Endothelial cell of umbilical vein (primary cell): Measurements from ENCODE around the gene KPTN. TPM values are rescaled to one million over a fixed set of nuclear protein-coding genes. Genes with fewer than 3 reads are reported as not detected.

ENCODE experiments used
- BruUV-seq: library from RNA; stranded (reverse); fragments of 400-500 nt; replicated peaks from 2 replicates; lab custom pipeline; 2021; lab: Mats Ljungman, UMichigan
- CTCF ChIA-PET: fragments of 300-600, 350-600 bp; sonication (Branson Sonifier 250); formaldehyde crosslinking; loops from one replicate; lab custom pipeline; 2021; ENCODE audit warnings: antibody characterized with exemption, inconsistent platforms; lab: Charles Lee
- POLR2A ChIA-PET: fragments of 300-600, 350-600 bp; sonication (Branson Sonifier 250); formaldehyde crosslinking; loops from one replicate; lab custom pipeline; 2021; ENCODE audit warnings: antibody characterized with exemption, inconsistent platforms; lab: Charles Lee
- DNase-seq: peaks from one replicate; pipeline ENCODE4 v3.0.0-alpha.2; 2011; ENCODE audit warnings: low read depth, low spot score
- FAIRE-seq: peaks from 2 replicates; lab custom pipeline; 2011; peaks lifted over from hg19 to GRCh38; lab: Jason Lieb, UNC
- H2AFZ ChIP-seq: 2 replicates; pipeline ENCODE4 v1.6.0; 2012; ENCODE audit warnings: low read depth, low read length, control low read depth, inconsistent platforms
- H3K27ac ChIP-seq: 2 replicates; pipeline ENCODE4 v1.5.1; 2011; ENCODE audit warnings: low read depth, mild to moderate bottlenecking, control low read depth, low read length, moderate library complexity; ENCODE audit not compliant: insufficient read depth
- H3K27me3 ChIP-seq, 2 experiments: 2 replicates each; pipeline versions ENCODE4 v1.6.0 to v1.6.1; 2011; ENCODE audit warnings: low read length in 2 of 2, mixed read lengths in 1 of 2; ENCODE audit not compliant: control insufficient read depth in 2 of 2, insufficient read depth in 2 of 2
- H3K36me3 ChIP-seq, 2 experiments: 2 replicates in 1 of 2; 3 replicates in 1 of 2; pipeline ENCODE4 v1.5.1; 2011; ENCODE audit warnings: low read length in 2 of 2, mild to moderate bottlenecking in 1 of 2, moderate library complexity in 1 of 2; ENCODE audit not compliant: control insufficient read depth in 2 of 2, insufficient read depth in 2 of 2; ENCODE audit errors: extremely low read depth in 1 of 2
- H3K4me1 ChIP-seq: 3 replicates; pipeline ENCODE4 v1.5.1; 2011; ENCODE audit warnings: mild to moderate bottlenecking, low read length; ENCODE audit not compliant: control insufficient read depth, insufficient read depth; ENCODE audit errors: extremely low read depth
- H3K4me2 ChIP-seq: 2 replicates; pipeline ENCODE4 v1.6.1; 2011; ENCODE audit warnings: low read length, control low read depth, mixed read lengths; ENCODE audit not compliant: insufficient read depth
- H3K4me3 ChIP-seq, 3 experiments: fragments of 200-600 bp in 1 of 3; sonication (generic), shearing (Covaris generic) in 1 of 3; replicated peaks in 1 of 3; 2 replicates each; pipeline ENCODE4 v1.5.1; 2011 to 2016; ENCODE audit warnings: control low read depth in 3 of 3, low read length in 3 of 3, mild to moderate bottlenecking in 2 of 3, inconsistent platforms in 1 of 3, low read depth in 1 of 3, moderate library complexity in 1 of 3; ENCODE audit not compliant: insufficient read depth in 1 of 3
- H3K79me2 ChIP-seq: 2 replicates; pipeline ENCODE4 v1.6.0; 2012; ENCODE audit warnings: low read length, inconsistent platforms; ENCODE audit not compliant: control insufficient read depth, insufficient read depth
- H3K9ac ChIP-seq: replicated peaks from 2 replicates; pipeline ENCODE3; 2011; ENCODE audit warnings: low read length, control low read depth; ENCODE audit not compliant: insufficient read depth; ENCODE audit errors: extremely low read depth
- H3K9me1 ChIP-seq: replicated peaks from 3 replicates; pipeline ENCODE4 v1.6.0; 2011; ENCODE audit warnings: mild to moderate bottlenecking, low read length; ENCODE audit not compliant: control insufficient read depth, insufficient read depth; ENCODE audit errors: extremely low read depth
- H3K9me3 ChIP-seq: replicated peaks from 2 replicates; pipeline ENCODE4 v1.5.1; 2012; ENCODE audit warnings: low read length, inconsistent platforms; ENCODE audit not compliant: control insufficient read depth, insufficient read depth
- H4K20me1 ChIP-seq: replicated peaks from 2 replicates; pipeline ENCODE3; 2011; ENCODE audit warnings: mild to moderate bottlenecking, low read length; ENCODE audit not compliant: control insufficient read depth, insufficient read depth; ENCODE audit errors: extremely low read depth
- CTCF ChIP-seq, 2 donors: IDR thresholded peaks; 1 replicate in 1 of 2; 2 replicates in 1 of 2; pipeline ENCODE4 v1.5.1; 2011; ENCODE audit warnings: low read length in 2 of 2, mild to moderate bottlenecking in 2 of 2, moderate library complexity in 2 of 2, control low read depth in 1 of 2, inconsistent platforms in 1 of 2, low read depth in 1 of 2; ENCODE audit not compliant: insufficient read depth in 1 of 2; ENCODE audit errors: extremely low read depth in 1 of 2
- EZH2 ChIP-seq: IDR thresholded peaks from 2 replicates; pipeline ENCODE4 v1.6.1; 2012; ENCODE audit warnings: borderline replicate concordance, low read depth, mild to moderate bottlenecking, moderate library complexity, low read length, inconsistent platforms; ENCODE audit not compliant: severe bottlenecking
- FOS ChIP-seq: IDR thresholded peaks from 2 replicates; pipeline ENCODE4 v1.6.1; 2011; ENCODE audit warnings: mild to moderate bottlenecking, low read length, moderate library complexity, borderline replicate concordance; ENCODE audit not compliant: insufficient read depth
- GATA2 ChIP-seq: IDR thresholded peaks from 2 replicates; pipeline ENCODE4 v1.7.0; 2011; ENCODE audit warnings: low read depth, mild to moderate bottlenecking, moderate library complexity, mixed read lengths, low read length; ENCODE audit not compliant: insufficient read length, insufficient read depth
- JUN ChIP-seq: IDR thresholded peaks from 2 replicates; pipeline ENCODE4 v1.6.1; 2011; ENCODE audit warnings: borderline replicate concordance, low read depth; ENCODE audit not compliant: insufficient read length, insufficient read depth
- MYC ChIP-seq: IDR thresholded peaks from one replicate; pipeline ENCODE4 v1.6.1; 2011; ENCODE audit warnings: mild to moderate bottlenecking, low read depth, low read length
- POLR2A ChIP-seq: IDR thresholded peaks from 2 replicates; pipeline ENCODE4 v1.6.1; 2012; ENCODE audit warnings: low read depth, mild to moderate bottlenecking, control low read depth, low read length
- POLR2AphosphoS5 ChIP-seq: IDR thresholded peaks from 2 replicates; pipeline ENCODE4 v1.6.1; 2012; ENCODE audit warnings: low read depth, mild to moderate bottlenecking, control low read depth, low read length, moderate library complexity; ENCODE audit not compliant: insufficient read depth
- dilution Hi-C: fragments of 300-500 bp; cut with MboI; formaldehyde crosslinking; loops from one replicate; pipeline ENCODE4 v1.15.0; 2019; ENCODE audit warnings: low sequenced_read_pairs; ENCODE audit not compliant: extremely low pct_ligation_motif_present
- intact Hi-C: fragments of 100-400 bp; cut with micrococcal nuclease; formaldehyde crosslinking; loops from one replicate; pipeline ENCODE4 v1.10.0; 2022
- polyA plus RNA-seq, 4 experiments: library from polyadenylated mRNA; depleted of rRNA in 3 of 4; stranded (reverse) in 3 of 4; unstranded in 1 of 4; fragments of >200 nt; gene quantifications; 2 replicates each; pipeline versions ENCODE4 v1.2.1 to v1.2.3, GENCODE V29; 2011 to 2012; ENCODE audit warnings: missing spikeins in 1 of 4
- total RNA-seq: library from RNA; stranded (reverse); gene quantifications from 2 replicates; pipeline ENCODE4 v1.2.3, GENCODE V29; 2021
- TF ChIP-seq, protein P1 (sequence below): IDR thresholded peaks from 2 replicates; pipeline ENCODE4 v1.6.1; 2011; ENCODE audit not compliant: insufficient read depth, insufficient read length

Gene KPTN
- total and polyA plus RNA-seq, 2 donors (not counting 3 experiments of a cell fraction or from before 2014, with no cell fraction given), result 14.7 to 15.5 TPM

- intact Hi-C loops, result no loop called here
- Histone ChIP-seq H3K36me3 (peaks cover 3 to 45% of the 10 kb centered on the region in 2 experiments), H3K9ac (no peak overlapping the region), H4K20me1 (no peaks in the 10 kb centered on the region), H3K4me1 (no peaks in the 10 kb centered on the region), H3K79me2 (no peaks in the 10 kb centered on the region), H3K27me3 (no peaks in the 10 kb centered on the region), H3K9me3 (no peaks in the 10 kb centered on the region), H3K4me3 (no peak overlapping the region), H2AFZ (no peak overlapping the region), H3K27ac (no peak overlapping the region), H3K9me1 (no peaks in the 10 kb centered on the region), H3K4me2 (no peak overlapping the region)
- no TSS peak for BruUV-seq
- TF ChIP-seq POLR2A, result no peak
- no peak for TF ChIP-seq GATA2
- TF ChIP-seq, protein P1, sequence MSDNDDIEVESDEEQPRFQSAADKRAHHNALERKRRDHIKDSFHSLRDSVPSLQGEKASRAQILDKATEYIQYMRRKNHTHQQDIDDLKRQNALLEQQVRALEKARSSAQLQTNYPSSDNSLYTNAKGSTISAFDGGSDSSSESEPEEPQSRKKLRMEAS, result no peak
- no peak for TF ChIP-seq MYC
- no peak for TF ChIP-seq EZH2
- no peak for TF ChIP-seq CTCF (IDR thresholded peaks at IDR 0.05; ENCODE audit: extremely low read depth in 1 of 2, insufficient read depth in 1 of 2, low read depth in 1 of 2, low read length in 2 of 2)
- no peak for TF ChIP-seq FOS
- no peak for TF ChIP-seq POLR2AphosphoS5
- no peak for TF ChIP-seq JUN
- no peak for DNase-seq
- FAIRE-seq, result no peak
- POLR2A ChIA-PET, result no interaction called here
- dilution Hi-C loops, result no loop called here
- CTCF ChIA-PET, result interaction anchor here (1.1 to 2.0 kb wide), 2 partner anchors 58 to 59 kb away, joined by 3 to 6 read pairs; no protein-coding TSS in a partner anchor
Measured at GRCh38 chr19:47494729-47495128, 10.7 kb upstream of the KPTN start.
